HCT116 (cell line): ENCODE results near the gene DHRS7B. TPM values are rescaled to one million over a fixed set of nuclear protein-coding genes. Genes with fewer than 3 reads are reported as not detected.

Source experiments
- ATAC-seq: fragments of 200-7000 bp; cut with Tn5 transposase; 2 replicates; pipeline ENCODE4 v1.9.1; 2020; ENCODE audit warnings: mild to moderate bottlenecking, moderate library complexity
- BruUV-seq: library from RNA; stranded (reverse); fragments of 400-500 nt; replicated peaks from 2 replicates; lab custom pipeline; 2021; lab: Mats Ljungman, UMichigan
- CTCF ChIA-PET: fragments of 300-600 bp; sonication (Branson Sonifier 250); formaldehyde crosslinking; loops from one replicate; lab custom pipeline; 2021; ENCODE audit warnings: antibody characterized with exemption; lab: Charles Lee
- POLR2A ChIA-PET: fragments of 300-600, 350-600 bp; sonication (Branson Sonifier 250); formaldehyde crosslinking; loops from one replicate; lab custom pipeline; 2021; ENCODE audit warnings: antibody characterized with exemption; lab: Charles Lee
- RAD21 ChIA-PET, 2 experiments: fragments of 300-600 bp; sonication (Branson Sonifier 250); formaldehyde crosslinking; loops; one replicate each; lab custom pipeline; 2023; ENCODE audit warnings: low total read pairs in 2 of 2; ENCODE audit not compliant: uncharacterized antibody in 2 of 2, unreplicated experiment in 2 of 2, low non-redundant PET in 1 of 2; lab: Charles Lee
- DNase-seq: peaks from one replicate; pipeline ENCODE4 v3.0.0-alpha.2; 2010; ENCODE audit warnings: low read depth, low spot score
- H2AFZ ChIP-seq: fragments of 200-600 bp; shearing (Covaris generic), sonication (generic); 2 replicates; pipeline ENCODE4 v1.6.1; 2017; ENCODE audit warnings: low read depth, mixed run types, mixed read lengths, antibody characterized with exemption, low read length; ENCODE audit not compliant: poor library complexity, severe bottlenecking
- H3K27ac ChIP-seq: 2 replicates; pipeline ENCODE4 v1.5.1; 2012; ENCODE audit warnings: low read depth, low read length
- H3K27me3 ChIP-seq: fragments of 200-600 bp; sonication (generic); 2 replicates; pipeline ENCODE4 v1.6.1; 2016; ENCODE audit warnings: mixed run types, low read length, mixed read lengths; ENCODE audit not compliant: insufficient read depth
- H3K36me3 ChIP-seq, 2 experiments: fragments of 200-500 bp in 1 of 2; fragments of 200-600 bp in 1 of 2; sonication (Bioruptor generic) in 1 of 2; sonication (generic) in 1 of 2; 2 replicates each; pipeline versions ENCODE4 v1.5.1 to v1.6.1; 2014 to 2016; ENCODE audit warnings: low read length in 2 of 2, inconsistent platforms in 1 of 2, mixed read lengths in 1 of 2, mixed run types in 1 of 2; ENCODE audit not compliant: insufficient read depth in 2 of 2, control insufficient read depth in 1 of 2
- H3K4me1 ChIP-seq, 2 experiments: fragments of 200-600 bp in 1 of 2; sonication (generic) in 1 of 2; 2 replicates each; pipeline versions ENCODE4 v1.5.1 to v1.6.1; 2012 to 2017; ENCODE audit warnings: low read length in 2 of 2, inconsistent platforms in 1 of 2, mild to moderate bottlenecking in 1 of 2, mixed read lengths in 1 of 2, mixed run types in 1 of 2, moderate library complexity in 1 of 2; ENCODE audit not compliant: insufficient read depth in 2 of 2, control insufficient read depth in 1 of 2
- H3K4me2 ChIP-seq: fragments of 200-600 bp; sonication (generic); 2 replicates; pipeline ENCODE4 v1.6.1; 2017; ENCODE audit warnings: mixed run types, low read length, mixed read lengths
- H3K4me3 ChIP-seq, 2 experiments: fragments of 200-600 bp in 1 of 2; sonication (generic) in 1 of 2; replicated peaks in 1 of 2; 2 replicates each; pipeline ENCODE4 v1.5.1; 2011 to 2016; ENCODE audit warnings: low read length in 2 of 2, control low read depth in 1 of 2, low read depth in 1 of 2, mild to moderate bottlenecking in 1 of 2, mixed read lengths in 1 of 2, mixed run types in 1 of 2
- H3K79me2 ChIP-seq: fragments of 200-600 bp; sonication (generic); 2 replicates; pipeline ENCODE4 v1.6.1; 2017; ENCODE audit warnings: mild to moderate bottlenecking, mixed run types, low read length, moderate library complexity, mixed read lengths; ENCODE audit not compliant: insufficient read depth
- H3K9ac ChIP-seq: fragments of 200-600 bp; sonication (generic); 2 replicates; pipeline ENCODE4 v1.6.1; 2016; ENCODE audit warnings: low read length, mixed read lengths
- H3K9me2 ChIP-seq: fragments of 200-600 bp; sonication (generic), shearing (Covaris generic); 2 replicates; pipeline ENCODE4 v1.6.1; 2017; ENCODE audit warnings: mixed run types, mild to moderate bottlenecking, moderate library complexity; ENCODE audit not compliant: insufficient read depth
- H3K9me3 ChIP-seq, 2 experiments: fragments of 200-500 bp in 1 of 2; fragments of 200-600 bp in 1 of 2; sonication (Bioruptor generic) in 1 of 2; sonication (generic) in 1 of 2; 2 replicates each; pipeline ENCODE4 v1.6.1; 2014 to 2017; ENCODE audit warnings: low read length in 2 of 2, mixed read lengths in 2 of 2, inconsistent platforms in 1 of 2, low read depth in 1 of 2, mild to moderate bottlenecking in 1 of 2, mixed run types in 1 of 2, moderate library complexity in 1 of 2; ENCODE audit not compliant: control insufficient read depth in 1 of 2, insufficient read depth in 1 of 2
- H4K20me1 ChIP-seq: fragments of 200-600 bp; sonication (generic), shearing (Covaris generic); 2 replicates; pipeline ENCODE4 v1.6.1; 2017; ENCODE audit warnings: mixed run types, mild to moderate bottlenecking, moderate library complexity; ENCODE audit not compliant: insufficient read depth
- CBX3 ChIP-seq: IDR thresholded peaks from 2 replicates; pipeline ENCODE4 v1.6.1; 2012; ENCODE audit warnings: low read depth
- EGR1 ChIP-seq: IDR thresholded peaks from 2 replicates; pipeline ENCODE4 v1.6.1; 2012; ENCODE audit warnings: low read depth
- ELF1 ChIP-seq: IDR thresholded peaks from 2 replicates; pipeline ENCODE4 v1.6.1; 2012; ENCODE audit warnings: low read depth, borderline replicate concordance
- EZH2 ChIP-seq: fragments of 200-600 bp; sonication (generic); IDR thresholded peaks from 2 replicates; pipeline ENCODE4 v1.6.1; 2017; ENCODE audit warnings: antibody characterized with exemption, mixed run types
- EZH2phosphoT487 ChIP-seq: fragments of 200-600 bp; IDR thresholded peaks from 2 replicates; pipeline ENCODE4 v1.6.1; 2018; ENCODE audit warnings: antibody characterized with exemption, borderline replicate concordance
- JUND ChIP-seq: IDR thresholded peaks from 2 replicates; pipeline ENCODE4 v1.6.1; 2012
- POLR2A ChIP-seq: IDR thresholded peaks from 2 replicates; pipeline ENCODE4 v1.7.0; 2011; ENCODE audit warnings: borderline replicate concordance; ENCODE audit not compliant: insufficient read depth, insufficient read length; ENCODE audit errors: extremely low read depth
- POLR2AphosphoS5 ChIP-seq: IDR thresholded peaks from 2 replicates; pipeline ENCODE4 v1.6.1; 2011; ENCODE audit warnings: mild to moderate bottlenecking, low read depth, low read length, moderate library complexity
- RAD21 ChIP-seq: IDR thresholded peaks from 2 replicates; pipeline ENCODE4 v1.6.1; 2012; ENCODE audit warnings: low read depth, mild to moderate bottlenecking
- SIN3A ChIP-seq: IDR thresholded peaks from 2 replicates; pipeline ENCODE4 v1.6.1; 2012; ENCODE audit warnings: low read depth
- SP1 ChIP-seq: IDR thresholded peaks from 2 replicates; pipeline ENCODE4 v1.6.1; 2012; ENCODE audit warnings: low read depth
- SRF ChIP-seq: IDR thresholded peaks from 2 replicates; pipeline ENCODE4 v1.6.1; 2012; ENCODE audit warnings: low read depth
- TCF7L2 ChIP-seq: IDR thresholded peaks from 2 replicates; pipeline ENCODE4 v1.7.0; 2011; ENCODE audit warnings: borderline replicate concordance, inconsistent platforms; ENCODE audit not compliant: insufficient read depth, insufficient read length; ENCODE audit errors: extremely low read depth
- YY1 ChIP-seq: IDR thresholded peaks from 2 replicates; pipeline ENCODE4 v1.6.1; 2011; ENCODE audit warnings: low read length, low read depth, moderate library complexity, mild to moderate bottlenecking; ENCODE audit not compliant: insufficient replicate concordance; ENCODE audit errors: extremely low read depth
- ZNF274 ChIP-seq: fragments of 200-500 bp; sonication (Bioruptor generic); IDR thresholded peaks from 2 replicates; pipeline ENCODE4 v1.6.1; 2014; ENCODE audit warnings: mild to moderate bottlenecking, low read depth, low read length, inconsistent platforms
- intact Hi-C: fragments of 100-400 bp; cut with micrococcal nuclease; formaldehyde crosslinking; loops from 2 replicates; pipeline ENCODE4 v1.10.0; 2022
- total RNA-seq: library from RNA; stranded (reverse); gene quantifications from one replicate; pipeline ENCODE4 v1.2.1, GENCODE V29; 2021; ENCODE audit not compliant: unreplicated experiment
- TF ChIP-seq, protein P1 (sequence below), 3 experiments: fragments of 200-600 bp in 1 of 3; sonication (generic) in 1 of 3; IDR thresholded peaks in 2 of 3; conservative IDR thresholded peaks in 1 of 3; 2 replicates each; pipeline ENCODE4 v1.5.1; 2012 to 2017; ENCODE audit warnings: low read depth in 2 of 3, low read length in 2 of 3, antibody characterized with exemption in 1 of 3, borderline replicate concordance in 1 of 3, control low read depth in 1 of 3, mild to moderate bottlenecking in 1 of 3, mixed read lengths in 1 of 3, mixed run types in 1 of 3, moderate library complexity in 1 of 3; ENCODE audit not compliant: insufficient read depth in 1 of 3

The DHRS7B gene
- total RNA-seq, 1 experiment from 2014 or later: 19.6 TPM

GRCh38 chr17:21239680-21240368 is 113.1 kb downstream of the DHRS7B start:
- Histone ChIP-seq H3K9ac (no peak overlapping the region), H3K79me2 (no peaks in the 10 kb centered on the region), H4K20me1 (no peaks in the 10 kb centered on the region), H2AFZ (no peak overlapping the region), H3K27me3 (no peaks in the 10 kb centered on the region), H3K4me2 (no peak overlapping the region), H3K9me3 (no peaks in the 10 kb centered on the region)
- ATAC-seq (peak; percentile 81), DNase-seq (no peak)
- POLR2A ChIA-PET: no interaction called here
- intact Hi-C loops: no loop called here
- TF ChIP-seq, protein P1, sequence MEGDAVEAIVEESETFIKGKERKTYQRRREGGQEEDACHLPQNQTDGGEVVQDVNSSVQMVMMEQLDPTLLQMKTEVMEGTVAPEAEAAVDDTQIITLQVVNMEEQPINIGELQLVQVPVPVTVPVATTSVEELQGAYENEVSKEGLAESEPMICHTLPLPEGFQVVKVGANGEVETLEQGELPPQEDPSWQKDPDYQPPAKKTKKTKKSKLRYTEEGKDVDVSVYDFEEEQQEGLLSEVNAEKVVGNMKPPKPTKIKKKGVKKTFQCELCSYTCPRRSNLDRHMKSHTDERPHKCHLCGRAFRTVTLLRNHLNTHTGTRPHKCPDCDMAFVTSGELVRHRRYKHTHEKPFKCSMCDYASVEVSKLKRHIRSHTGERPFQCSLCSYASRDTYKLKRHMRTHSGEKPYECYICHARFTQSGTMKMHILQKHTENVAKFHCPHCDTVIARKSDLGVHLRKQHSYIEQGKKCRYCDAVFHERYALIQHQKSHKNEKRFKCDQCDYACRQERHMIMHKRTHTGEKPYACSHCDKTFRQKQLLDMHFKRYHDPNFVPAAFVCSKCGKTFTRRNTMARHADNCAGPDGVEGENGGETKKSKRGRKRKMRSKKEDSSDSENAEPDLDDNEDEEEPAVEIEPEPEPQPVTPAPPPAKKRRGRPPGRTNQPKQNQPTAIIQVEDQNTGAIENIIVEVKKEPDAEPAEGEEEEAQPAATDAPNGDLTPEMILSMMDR (IDR thresholded peaks at IDR 0.05 in 2 of 3, conservative IDR thresholded peaks at IDR 0.05 in 1 of 3; ENCODE audit: borderline replicate concordance in 1 of 3, insufficient read depth in 1 of 3, low read depth in 2 of 3, low read length in 2 of 3): peak; percentile 12 to 62 (median 50); a peak in 4 of 6 replicates
- TF ChIP-seq RAD21: peak; percentile 34
- TF ChIP-seq SIN3A: no peak
- TF ChIP-seq, all 23 proteins: peak for 2
- Histone ChIP-seq H3K4me3 (no peak overlapping the region), H3K4me1 (no peaks in the 10 kb centered on the region), H3K36me3 (no peaks in the 10 kb centered on the region), H3K9me2 (no peaks in the 10 kb centered on the region), H3K27ac (no peak overlapping the region)
- CTCF ChIA-PET: interaction anchor here (0.6 to 1.0 kb wide), 4 partner anchors 10 to 118 kb away, joined by 3 to 4 read pairs (median 3); partner anchors contain the start of gene NATD1
- RAD21 ChIA-PET: no interaction called here
- no TSS peak for BruUV-seq

DNA sequence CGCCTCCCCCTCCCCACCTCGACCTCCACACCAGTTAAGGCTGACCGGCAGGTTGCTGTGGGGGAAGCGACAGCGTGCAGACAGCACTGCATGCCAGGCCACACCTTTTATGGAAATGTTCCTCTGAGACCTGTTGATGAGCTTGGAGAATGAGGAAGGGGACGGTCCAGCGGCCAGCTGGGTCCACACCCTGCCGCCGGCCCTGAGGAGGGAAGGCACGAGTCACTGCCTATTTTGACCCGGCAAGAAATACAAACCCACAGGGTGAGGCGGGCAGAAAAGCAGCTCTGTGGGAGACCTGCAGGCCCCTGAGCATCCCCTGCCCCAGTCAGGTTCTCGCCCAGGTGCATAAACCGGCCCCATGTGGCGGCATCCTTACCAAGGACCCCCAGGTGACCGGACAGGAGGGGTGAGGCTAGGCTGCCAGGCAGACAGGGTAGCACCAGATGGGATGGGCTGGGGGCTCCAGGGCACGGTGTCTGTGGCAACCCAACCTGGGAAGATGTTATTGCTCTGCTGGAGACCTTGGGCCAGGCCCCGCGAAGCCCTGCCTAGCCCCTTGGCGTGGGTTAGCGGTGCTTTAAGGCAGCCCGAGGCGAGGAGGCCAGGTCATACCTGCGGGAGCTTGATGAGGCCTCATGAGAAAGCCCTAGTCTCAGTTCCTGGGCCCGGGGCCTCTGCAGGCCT is 113.7 kb downstream of the DHRS7B start:
- H3K27ac ChIP-seq: no peak overlapping the region
- ChIA-PET RAD21 (no interaction called here), CTCF (interaction anchor here (0.6 to 1.0 kb wide), 4 partner anchors 9 to 119 kb away, joined by 3 to 4 read pairs (median 3); partner anchors contain the start of gene NATD1), POLR2A (no interaction called here)
- H3K36me3 ChIP-seq: no peaks in the 10 kb centered on the region
- H3K79me2 ChIP-seq: no peaks in the 10 kb centered on the region
- ATAC-seq (no peak), DNase-seq (no peak)
- H4K20me1 ChIP-seq: no peaks in the 10 kb centered on the region
- H3K9me3 ChIP-seq: no peaks in the 10 kb centered on the region
- no peaks in the 10 kb centered on the region for H3K4me1 ChIP-seq
- H3K4me2 ChIP-seq: no peak overlapping the region
- H3K4me3 ChIP-seq: no peak overlapping the region
- H3K9ac ChIP-seq: no peak overlapping the region
- BruUV-seq: no TSS peak
- H3K27me3 ChIP-seq: no peaks in the 10 kb centered on the region
- no peaks in the 10 kb centered on the region for H3K9me2 ChIP-seq
- intact Hi-C loops: no loop called here
- no peak overlapping the region for H2AFZ ChIP-seq
- TF ChIP-seq SP1 (no peak), SRF (no peak), EZH2 (no peak), POLR2A (no peak), CBX3 (no peak), POLR2AphosphoS5 (no peak), EGR1 (no peak), TCF7L2 (no peak), EZH2phosphoT487 (no peak), ZNF274 (no peak), ELF1 (no peak), SIN3A (no peak), JUND (no peak), YY1 (no peak)
